Pulmonary artery endothelial cell (primary cell): ENCODE results near the gene PALM3. TPM values are rescaled to one million over a fixed set of nuclear protein-coding genes. Genes with fewer than 3 reads are reported as not detected.

Experiments used
- DNase-seq: peaks from one replicate; pipeline ENCODE4 v3.0.0-alpha.2; 2011; ENCODE audit warnings: low read depth, low spot score
- total RNA-seq: library from RNA; depleted of rRNA; stranded (reverse); fragments of >200 nt; gene quantifications from 2 replicates; pipeline ENCODE4 v1.2.3, GENCODE V29; 2014

Gene PALM3
- total RNA-seq, 1 donor from 2014 or later = 0.07 TPM

DNA sequence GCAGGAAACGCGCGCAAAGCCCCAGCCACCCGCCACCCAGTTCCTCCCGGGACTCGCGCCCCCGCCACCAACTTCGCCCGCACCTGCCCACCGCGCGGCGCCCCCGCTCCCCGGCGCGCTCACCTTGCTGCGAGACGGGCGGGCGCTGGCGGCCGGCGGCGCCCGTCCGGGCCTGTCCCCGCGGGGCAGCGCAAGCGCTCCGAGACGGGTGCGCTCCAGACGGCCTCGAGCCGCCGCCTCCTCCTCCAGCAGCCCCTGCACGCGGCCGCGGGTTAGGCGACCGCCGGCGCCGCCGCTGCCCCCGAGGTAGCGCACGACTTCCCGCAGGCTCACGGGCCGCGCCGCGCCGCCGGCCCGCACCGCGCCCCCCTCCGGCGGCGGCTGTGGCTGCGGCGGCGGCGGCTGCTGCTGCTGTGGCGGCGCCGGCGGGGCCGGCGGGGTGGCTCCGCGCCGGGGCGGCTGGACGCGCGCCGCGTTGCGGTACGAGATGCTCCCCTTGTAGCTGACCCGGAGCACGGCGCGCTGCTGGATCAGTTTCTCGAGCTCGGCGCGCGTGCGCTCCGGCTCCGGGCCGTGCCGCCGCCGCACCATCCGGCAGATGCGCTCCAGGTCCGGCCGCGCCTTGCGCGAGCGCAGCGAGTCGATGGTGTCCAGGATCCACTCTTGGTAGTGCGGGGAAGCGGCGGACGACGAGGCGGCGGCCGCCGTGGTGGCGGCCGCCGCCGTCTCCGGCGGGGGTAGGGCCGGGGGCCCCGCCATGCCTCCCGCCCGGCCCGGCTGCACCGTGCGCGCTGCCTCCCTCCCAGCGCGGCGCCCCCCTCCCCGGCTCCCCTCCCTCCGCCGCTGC lies 28.0 kb upstream of the PALM3 start:
- no peak for DNase-seq

DNA sequence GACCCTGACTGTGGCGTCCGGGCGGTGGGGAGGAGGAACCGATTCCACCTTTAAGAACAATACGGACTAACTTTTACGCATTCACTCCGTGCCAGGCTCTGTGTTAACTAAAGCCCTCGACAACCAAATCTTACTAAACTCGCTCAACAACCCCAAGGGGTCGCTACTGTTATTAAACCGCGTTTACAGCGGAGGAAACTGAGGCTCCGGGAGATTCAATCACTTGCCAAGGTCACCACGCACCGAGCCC lies 27.5 kb upstream of the PALM3 start:
- no peak for DNase-seq

DNA sequence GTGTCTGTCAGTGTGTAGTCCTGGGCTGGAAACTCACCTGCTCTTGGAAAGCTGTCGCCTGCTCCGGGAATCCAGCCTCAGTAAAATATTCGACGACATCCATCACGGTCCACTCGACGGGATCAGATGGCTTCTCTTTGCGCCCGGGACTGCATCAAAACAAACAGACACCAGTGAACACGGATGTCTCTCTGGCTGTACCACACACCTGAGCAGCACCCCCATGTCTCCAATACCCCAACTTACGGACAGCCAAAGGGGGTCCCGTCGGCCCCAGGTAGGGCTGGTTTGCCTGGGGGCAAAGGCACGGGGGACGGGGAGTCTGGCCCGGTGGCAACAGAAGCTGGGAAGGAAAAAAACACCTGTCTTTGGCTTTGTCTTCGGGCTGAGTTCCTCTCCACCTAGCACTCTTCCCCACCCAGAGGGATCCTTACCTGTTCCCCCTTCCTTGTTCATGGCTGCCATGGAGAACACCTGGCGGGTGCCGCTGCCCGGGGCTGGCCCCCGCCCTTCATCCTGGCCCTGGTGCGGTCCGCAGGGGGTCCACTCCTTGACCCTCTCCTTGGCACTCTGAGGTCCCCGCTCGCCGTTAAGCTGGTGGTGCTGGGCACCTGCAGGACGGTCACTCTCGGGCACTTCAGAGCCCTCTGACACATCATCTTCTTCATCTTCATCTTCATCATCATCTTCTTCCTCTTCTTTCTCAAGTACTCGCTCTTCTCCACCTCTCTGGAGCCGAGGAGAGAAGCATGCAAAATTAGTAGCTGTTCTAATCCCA lies 26.9 kb upstream of the PALM3 start:
- no peak for DNase-seq

DNA sequence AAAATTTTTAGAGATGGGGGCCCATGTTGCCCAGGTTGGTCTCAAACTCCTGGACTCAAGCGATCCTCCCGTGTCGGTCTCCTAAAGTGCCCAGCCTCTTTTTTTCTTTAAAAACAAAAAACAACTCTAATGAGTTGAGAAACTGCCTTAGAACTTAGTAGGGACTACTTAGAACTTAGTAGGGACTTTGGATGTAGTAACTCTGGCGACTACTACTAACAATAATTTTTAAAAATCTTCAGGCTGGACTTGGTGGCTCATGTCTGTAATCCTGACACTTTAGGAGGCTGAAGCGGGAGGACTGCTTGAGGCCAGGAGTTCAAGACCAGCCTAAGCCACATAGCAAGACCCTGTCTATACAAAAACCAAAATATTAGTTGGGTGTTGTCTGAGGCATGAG lies 24.2 kb upstream of the PALM3 start:
- no peak for DNase-seq

DNA sequence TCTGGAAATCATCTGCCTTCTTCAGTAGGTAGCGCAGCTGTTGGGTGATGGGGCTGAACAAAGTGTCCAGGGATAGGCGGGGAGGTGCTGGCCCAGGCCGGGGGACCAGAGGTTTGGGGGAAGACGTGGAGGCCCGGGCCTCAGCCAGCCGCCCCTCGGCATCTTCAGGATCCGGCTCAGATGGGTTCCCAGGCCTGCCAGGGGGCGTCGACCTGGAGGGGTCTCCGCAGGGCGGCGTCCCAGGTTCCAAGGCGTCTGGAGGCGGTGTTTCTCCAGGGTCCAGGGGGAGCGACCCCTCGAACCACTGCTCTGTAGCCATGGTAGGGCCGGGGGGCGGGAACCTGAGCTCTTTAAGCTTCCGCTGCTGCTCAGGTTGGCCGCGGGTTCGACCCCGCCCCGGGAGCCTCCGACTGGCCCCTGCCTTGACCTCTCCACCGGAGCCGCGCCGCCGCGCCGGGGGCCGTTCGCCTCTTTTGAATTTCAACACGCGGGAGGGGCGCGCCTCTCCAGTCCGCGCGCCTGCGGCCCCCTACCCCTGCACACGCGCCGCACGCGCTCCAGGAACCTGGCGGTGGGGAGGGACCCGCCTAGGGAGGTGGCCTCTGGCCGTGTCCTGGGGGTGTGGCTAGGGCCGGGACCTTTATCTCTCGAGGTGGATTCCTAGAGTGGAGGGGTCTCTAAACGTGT lies 23.6 kb upstream of the PALM3 start, which contains the start of gene C19orf67:
Gene C19orf67, minus strand, starts transcription at position 475 of the 687 bp plus-strand sequence. Its CDS starts 156 bp downstream, at position 319.
- no peak for DNase-seq

DNA sequence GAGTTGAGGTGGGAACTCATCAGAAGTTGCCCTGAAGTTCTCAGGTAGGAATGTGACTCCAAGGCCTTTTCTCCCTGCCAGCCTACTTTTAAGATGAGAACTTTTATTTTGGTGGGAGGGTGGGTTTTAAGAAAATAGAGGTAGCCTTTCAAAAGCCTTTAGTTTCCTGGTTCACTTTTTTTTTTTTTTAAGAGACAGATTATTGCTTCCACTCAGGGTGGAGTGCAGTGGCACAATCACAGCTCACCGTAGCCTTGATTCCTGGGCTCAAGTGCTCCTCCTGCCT lies 20.7 kb upstream of the PALM3 start:
- no peak for DNase-seq

DNA sequence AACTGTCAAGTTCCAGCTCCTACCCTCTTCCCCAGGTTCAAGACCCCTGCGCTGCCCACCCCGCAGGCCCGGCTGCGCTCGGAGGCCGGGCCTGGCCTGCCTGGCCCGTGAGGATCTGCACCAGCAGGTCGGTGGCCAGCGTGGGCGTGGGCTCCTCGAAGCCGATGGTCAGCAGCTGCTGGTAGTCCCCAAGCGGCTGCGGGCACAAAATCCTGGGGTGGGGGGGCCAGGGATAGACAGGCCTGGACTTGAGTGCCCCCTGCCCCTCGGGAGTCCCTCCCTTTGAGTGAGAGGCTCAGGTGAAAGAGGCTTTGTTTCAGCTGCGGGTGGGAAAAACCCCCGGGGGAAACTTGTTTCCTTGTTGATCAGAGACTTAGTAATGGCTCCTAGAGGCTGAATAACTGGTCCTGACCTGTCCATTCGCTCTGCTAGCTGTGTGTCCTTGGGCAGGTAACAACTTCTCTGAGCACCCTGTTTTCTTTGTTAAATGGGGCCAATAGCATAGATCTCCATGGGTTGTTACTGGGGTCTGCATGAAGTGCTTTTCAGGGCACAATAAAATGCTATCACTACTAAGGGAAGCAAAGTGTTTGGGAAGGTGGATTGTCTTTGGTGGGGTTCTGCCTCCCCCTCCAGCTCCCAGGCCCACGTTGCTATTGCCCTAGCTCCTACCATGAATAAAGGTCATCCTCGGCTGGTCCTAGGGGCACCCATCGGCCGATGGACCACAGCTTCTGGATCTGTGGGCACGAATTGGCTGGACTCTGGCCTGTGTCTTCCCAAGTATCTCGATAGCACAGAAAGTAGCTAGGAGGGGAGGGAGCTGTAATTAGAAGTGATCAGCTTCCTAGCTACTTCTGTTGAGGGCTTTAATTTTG lies 20.2 kb upstream of the PALM3 start:
- DNase-seq = no peak

DNA sequence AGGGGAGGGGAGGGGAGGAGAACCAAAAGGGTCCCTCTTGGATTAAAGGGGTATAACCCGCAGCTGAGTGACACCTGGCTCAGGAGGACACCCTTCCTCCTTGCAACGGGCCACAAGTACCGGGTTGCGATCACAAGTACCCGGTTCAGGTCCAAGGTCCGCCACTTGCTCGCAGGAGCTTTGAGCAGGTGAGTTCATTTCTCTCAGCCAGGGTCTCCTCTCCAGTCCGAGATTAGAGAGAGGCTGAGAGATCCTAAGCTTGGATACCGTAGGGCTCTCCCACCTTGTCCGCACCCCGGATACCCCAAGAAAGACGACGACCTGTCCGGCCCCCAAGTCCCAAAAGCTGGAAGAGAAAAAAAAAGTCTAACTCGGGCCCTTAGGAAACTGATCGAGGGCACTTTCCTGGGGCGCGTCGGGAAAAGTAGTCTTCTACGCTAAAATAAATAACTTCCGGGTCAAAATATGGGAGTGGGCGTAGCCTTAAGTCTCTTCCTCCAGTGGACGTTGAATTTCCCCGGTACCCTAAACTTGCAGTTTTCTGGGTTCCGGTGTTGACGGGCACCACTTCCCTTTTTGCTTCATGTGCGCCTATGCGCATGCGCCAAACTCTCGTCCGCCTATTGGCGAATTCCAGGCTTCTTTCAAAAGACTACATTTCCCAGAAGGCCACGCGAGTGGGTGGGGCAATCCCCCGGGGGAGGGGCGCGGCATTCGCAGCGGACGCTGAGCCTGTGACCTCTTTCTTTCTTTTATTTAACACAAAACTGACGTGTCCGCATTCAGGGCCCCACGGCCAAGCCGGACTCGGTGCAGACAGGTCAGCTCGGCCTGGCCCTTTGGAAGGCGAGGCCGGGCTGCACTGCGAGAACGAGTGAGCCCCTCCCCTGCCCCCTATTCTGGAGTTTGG lies 19.3 kb upstream of the PALM3 start:
- DNase-seq = peak; percentile 97

DNA sequence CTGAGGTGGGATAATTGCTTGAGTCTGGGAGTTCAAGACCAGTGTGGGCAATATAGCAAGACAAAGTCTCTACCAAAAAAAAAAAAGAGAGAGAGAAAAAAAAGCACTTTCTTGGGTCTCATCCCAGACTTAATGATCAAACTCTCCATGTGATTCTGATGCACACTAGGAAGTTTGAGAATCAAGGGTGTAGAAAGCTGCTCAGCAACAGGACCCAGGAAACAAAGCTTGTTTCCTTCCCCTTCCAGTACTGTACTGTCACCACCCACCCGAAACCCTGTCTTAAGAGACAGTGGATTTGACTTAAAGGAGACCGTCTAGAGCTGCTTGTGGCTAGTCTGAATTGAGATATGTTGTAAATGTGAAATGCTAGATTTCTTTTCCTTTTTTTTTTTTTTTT lies 16.5 kb upstream of the PALM3 start:
- DNase-seq = no peak

DNA sequence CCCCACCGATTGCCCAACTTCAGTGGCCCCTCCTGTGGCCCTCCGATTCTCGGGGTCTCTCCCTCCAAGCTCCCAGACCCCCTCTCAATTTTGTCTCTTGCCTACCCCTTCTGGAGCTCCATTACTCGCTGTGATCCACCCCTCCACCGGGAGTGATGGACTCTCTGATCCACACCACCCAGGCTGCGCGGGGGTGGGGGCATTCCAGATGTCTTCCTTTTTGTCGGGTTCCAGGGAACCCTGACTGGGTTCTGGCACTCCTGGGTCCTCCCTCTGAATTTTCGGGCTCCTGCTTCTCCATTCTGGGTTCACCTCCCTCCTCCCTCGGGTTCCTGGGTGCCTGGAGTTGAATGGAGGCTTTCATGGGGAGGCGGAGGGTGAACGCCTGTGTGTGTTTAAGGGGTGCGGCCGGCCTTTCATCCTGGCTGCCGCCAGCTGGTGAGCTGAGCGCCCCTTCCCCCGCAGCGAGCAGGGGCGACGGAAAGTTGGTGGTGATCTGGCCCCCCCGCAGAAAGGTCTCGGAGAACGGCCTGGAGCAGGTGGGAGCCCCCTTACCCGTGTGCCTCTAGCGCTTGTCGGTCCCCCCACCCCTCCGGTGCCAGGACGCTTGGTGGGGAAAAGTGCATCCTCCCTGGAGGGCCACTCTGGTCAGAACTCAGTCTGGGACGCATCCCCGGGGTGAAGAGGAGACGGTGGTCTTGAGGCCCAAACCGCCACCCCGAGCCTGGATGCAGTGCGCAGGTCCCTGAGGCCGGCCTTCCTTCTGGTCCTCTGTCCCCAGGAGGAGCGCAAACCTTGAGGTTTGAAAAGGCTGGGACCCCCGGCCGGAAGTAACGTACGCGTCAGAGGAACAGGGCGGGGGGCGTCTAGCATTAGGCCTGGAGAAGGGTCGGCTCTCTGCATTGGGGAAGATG lies 12.3 kb upstream of the PALM3 start:
- DNase-seq = no peak

DNA sequence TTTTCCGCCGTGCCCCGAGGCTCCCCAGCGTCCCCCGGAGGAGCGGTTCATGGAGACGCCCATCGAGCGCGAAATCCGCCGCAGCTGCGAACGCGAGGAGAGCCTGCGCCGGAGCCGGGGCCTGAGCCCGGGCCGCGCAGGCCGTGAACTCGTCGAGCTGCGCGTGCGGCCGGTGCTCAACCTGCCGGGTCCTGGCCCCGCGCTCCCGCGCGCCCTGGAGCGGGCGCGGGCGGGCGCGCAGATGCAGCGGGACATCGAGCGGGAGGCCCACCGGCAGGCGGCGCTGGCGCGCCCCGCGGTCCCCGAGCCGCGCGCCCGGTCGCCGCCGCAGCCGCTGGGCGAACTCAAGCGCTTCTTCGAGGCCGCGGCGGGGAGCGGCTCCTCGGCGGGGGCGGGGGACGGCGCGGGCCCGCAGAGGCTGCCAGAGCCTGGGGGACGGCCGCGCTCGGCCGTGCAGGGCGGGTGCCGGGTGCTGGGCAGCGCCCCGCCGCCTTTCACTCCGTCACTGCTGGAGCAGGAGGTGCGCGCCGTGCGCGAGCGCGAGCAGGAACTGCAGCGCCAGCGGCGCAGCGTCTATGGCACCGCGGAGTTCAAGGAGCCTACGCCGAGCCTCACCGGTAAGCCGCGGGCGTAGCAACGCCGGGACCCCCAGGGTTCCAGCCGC lies 11.5 kb upstream of the PALM3 start:
- no peak for DNase-seq

DNA sequence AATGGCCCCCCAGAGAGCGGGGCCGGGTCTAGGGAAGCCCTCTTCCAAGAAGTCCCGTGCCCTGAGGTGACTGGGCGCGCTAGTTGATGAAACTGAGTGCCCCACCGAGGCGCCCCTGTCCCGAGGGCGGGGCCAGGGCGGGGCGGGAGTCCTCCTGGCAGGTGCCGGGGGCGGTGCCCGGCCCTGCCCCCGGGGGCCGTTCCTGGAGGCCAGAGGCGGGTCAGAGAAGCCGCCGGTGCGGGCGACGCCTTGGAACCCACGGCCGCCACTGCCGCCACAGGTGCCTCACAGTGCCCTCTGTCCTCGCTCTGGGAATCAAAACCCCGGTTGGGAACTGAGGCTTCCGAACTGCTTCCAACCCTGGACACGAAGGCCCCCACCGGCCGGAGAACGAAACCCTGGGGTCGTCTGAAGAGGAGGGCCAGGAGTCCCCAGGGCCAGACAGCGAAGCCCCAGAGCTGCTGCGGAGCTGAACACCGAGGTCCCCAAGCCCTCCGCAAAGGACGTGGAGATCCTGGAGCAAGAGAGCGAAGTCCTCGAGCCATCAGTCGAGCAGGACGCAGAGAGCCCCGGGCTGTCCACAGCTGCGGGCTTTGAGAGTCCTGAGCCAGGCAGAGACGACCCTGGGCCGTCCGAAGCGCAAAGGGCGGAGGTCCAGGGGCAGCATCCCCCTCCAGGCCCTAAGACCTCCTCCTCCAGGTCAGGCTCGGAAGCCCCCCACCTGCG lies 10.8 kb upstream of the PALM3 start, which contains the start of gene MISP3:
Gene MISP3, plus strand, starts transcription at position 252 of the 726 bp plus-strand sequence. CDS start 524 bp downstream, outside the sequence.
- DNase-seq = no peak

DNA sequence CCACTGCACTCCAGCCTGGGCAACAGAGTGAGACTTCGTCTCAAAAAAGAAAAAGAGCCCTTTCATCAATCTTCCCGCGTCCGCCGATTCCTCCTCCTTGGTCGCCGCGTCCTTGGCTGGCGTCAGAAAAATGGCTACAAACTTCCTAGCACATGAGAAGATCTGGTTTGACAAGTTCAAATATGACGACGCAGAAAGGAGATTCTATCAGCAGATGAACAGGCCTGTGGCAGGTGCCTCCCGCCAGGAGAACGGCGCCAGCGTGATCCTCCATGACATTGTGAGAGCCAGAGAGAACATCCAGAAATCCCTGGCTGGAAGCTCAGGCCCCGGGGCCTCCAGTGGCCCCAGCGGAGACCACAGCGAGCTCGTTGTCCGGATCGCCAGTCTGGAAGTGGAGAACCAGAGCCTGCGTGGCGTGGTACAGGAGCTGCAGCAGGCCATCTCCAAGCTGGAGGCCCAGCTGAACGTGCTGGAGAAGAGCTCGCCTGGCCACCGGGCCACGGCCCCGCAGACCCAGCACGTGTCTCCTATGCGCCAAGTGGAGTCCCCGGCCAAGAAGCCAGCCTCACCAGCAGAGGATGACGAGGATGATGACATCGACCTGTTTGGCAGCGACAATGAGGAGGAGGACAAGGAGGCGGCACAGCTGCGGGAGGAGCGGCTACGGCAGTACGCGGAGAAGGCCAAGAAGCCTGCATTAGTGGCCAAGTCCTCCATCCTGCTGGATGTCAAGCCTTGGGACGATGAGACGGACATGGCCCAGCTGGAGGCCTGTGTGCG lies 8.6 kb upstream of the PALM3 start:
- no peak for DNase-seq

DNA sequence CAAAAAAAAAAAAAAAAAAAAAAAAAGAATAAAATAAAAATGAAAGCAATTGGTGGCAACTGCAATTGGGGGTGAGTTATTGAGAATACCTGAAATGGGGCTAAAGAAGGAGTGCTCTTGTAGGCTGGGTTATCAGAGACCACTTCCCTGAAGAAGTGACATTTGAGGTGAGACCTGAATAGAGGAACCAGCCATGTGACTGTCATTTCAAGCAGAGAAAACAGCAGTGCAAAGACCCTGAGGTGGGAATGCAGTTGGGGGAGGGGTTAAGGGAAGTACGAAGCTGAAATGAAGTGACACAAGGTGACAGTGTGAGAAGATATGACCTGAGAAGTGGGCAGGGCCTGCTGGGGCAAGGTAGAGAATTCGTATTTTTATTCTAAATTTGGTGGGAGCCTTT lies 4.3 kb upstream of the PALM3 start:
- no peak for DNase-seq

DNA sequence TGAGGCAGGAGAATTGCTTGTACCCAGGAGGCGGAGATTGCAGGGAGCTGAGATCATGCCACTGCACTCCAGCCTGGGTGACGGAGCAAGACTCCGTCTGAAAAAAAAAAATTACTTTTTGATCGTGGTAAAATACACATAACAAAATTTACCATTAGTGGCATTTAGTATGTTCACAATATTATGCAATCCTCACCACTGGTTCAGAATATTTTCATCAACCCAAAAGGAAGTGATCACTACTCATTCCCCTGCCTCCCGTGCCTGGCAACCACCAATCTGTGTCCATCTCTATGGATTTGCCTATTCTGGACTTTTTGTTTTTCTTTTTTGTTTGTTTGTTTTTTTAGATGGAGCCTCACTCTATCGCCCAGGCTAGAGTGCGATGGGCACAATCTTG lies 1.2 kb upstream of the PALM3 start:
- no peak for DNase-seq

DNA sequence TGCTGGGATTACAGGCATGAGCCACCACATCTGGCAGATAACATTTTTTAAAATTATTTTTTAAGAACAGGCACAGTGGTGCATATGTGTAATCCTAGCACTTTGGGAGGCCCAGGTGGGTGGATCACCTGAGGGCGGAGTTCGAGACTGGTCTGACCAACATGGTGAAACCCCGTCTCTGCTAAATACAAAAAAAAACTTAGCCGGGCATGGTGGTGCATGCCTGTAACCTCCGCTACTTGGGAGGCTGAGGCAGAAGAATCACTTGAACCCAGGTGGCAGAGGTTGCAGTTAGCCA lies 631 bp upstream of the PALM3 start:
- DNase-seq = no peak

DNA sequence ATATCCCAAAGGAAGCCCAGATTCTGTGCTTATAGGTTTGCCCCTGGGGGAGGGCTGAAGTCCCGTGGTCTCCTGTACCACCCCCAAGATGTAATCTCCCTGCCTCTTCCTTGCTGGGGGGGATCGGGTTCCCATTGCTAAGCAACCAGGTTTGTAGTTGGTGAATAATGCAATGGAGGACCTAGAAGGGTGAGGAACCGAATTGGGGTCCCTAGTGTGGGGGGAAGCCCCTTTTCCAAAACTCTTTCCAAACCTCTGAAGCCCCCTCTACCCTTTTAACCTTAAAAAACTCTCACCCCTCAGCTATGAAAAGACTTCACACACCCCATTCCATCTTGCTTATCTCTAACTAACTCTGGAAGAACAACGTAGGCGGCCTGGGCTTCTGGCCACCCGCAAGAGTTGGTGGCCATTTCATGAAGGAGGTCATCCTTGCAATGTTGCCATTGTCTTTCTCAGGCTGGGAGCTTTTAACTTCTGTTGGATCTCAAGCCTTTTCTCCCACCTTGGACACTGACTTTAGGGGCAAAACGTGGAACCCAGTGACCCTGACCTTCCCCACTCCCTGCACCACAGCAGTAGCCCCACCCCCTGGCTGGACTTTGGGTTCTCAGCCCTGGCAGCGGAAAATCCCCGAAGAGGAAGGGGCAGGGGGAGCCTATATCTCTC lies 661 bp downstream of the PALM3 start:
- no peak for DNase-seq
